Measurements from ENCODE around the gene ERBB4. TPM values are rescaled to one million over a fixed set of nuclear protein-coding genes. Genes with fewer than 3 reads are reported as not detected.

ERBB4 gene
- total RNA-seq, 1 experiment from 2014 or later = not detected

- Mint-ChIP-seq H3K4me3 (ENCODE audit: unreplicated experiment) (no peak overlapping the region), H3K4me1 (ENCODE audit: insufficient read depth, unreplicated experiment) (no peaks in the 10 kb centered on the region), H3K9me3 (ENCODE audit: unreplicated experiment) (no peaks in the 10 kb centered on the region), H3K27ac (ENCODE audit: low read depth, unreplicated experiment) (no peak overlapping the region), H3K27me3 (ENCODE audit: insufficient read depth, unreplicated experiment) (peaks cover 66% of the 10 kb centered on the region), H3K36me3 (ENCODE audit: insufficient read depth, unreplicated experiment) (no peaks in the 10 kb centered on the region)
- ChIA-PET CTCF (no interaction called here), POLR2A (no interaction called here)
- no peak for DNase-seq (ENCODE audit: unreplicated experiment)
- intact Hi-C loops (cut with micrococcal nuclease) = loop anchor here (5.0 kb wide), 1 partner anchor 1089 kb away; no protein-coding TSS in a partner anchor
- TF ChIP-seq CTCF (IDR thresholded peaks at IDR 0.05; ENCODE audit: unreplicated experiment) = no peak
- BruUV-seq (replicated peaks) = no TSS peak
These were observed 8.1 kb upstream of the ERBB4 start for GRCh38 chr2:212546669-212547068.

GRCh38 chr2:212540341-212540740 is 1.7 kb upstream of the ERBB4 start:
- Mint-ChIP-seq H3K36me3 (ENCODE audit: insufficient read depth, unreplicated experiment) (no peaks in the 10 kb centered on the region), H3K27ac (ENCODE audit: low read depth, unreplicated experiment) (no peak overlapping the region), H3K9me3 (ENCODE audit: unreplicated experiment) (no peaks in the 10 kb centered on the region), H3K4me1 (ENCODE audit: insufficient read depth, unreplicated experiment) (peaks cover 12% of the 10 kb centered on the region), H3K4me3 (ENCODE audit: unreplicated experiment) (no peak overlapping the region), H3K27me3 (ENCODE audit: insufficient read depth, unreplicated experiment) (peaks cover 100% of the 10 kb centered on the region)
- no TSS peak for BruUV-seq (replicated peaks)
- intact Hi-C loops (cut with micrococcal nuclease) = no loop called here
- TF ChIP-seq CTCF (IDR thresholded peaks at IDR 0.05; ENCODE audit: unreplicated experiment) = no peak
- ChIA-PET CTCF (interaction anchor here (0.5 to 0.7 kb wide), 4 partner anchors 102 to 1901 kb away, joined by 3 to 4 read pairs (median 3); no protein-coding TSS in a partner anchor), POLR2A (interaction anchor here (0.6 kb wide), 1 partner anchor 290 kb away, joined by 3 read pairs; no protein-coding TSS in a partner anchor)
- no peak for DNase-seq (ENCODE audit: unreplicated experiment)

- H3K27ac Mint-ChIP-seq (ENCODE audit: low read depth, unreplicated experiment) = no peak overlapping the region
- DNase-seq (ENCODE audit: unreplicated experiment) = peak; percentile 36
- CTCF ChIA-PET = interaction anchor here (0.6 to 0.8 kb wide), 3 partner anchors 183 to 1902 kb away, joined by 3 to 4 read pairs (median 3); no protein-coding TSS in a partner anchor
- H3K27me3 Mint-ChIP-seq (ENCODE audit: insufficient read depth, unreplicated experiment) = peaks cover 97% of the 10 kb centered on the region
- no peak for TF ChIP-seq CTCF (IDR thresholded peaks at IDR 0.05; ENCODE audit: unreplicated experiment)
- no peaks in the 10 kb centered on the region for H3K36me3 Mint-ChIP-seq (ENCODE audit: insufficient read depth, unreplicated experiment)
- H3K4me3 Mint-ChIP-seq (ENCODE audit: unreplicated experiment) = peak overlapping the region; percentile 70
- no TSS peak for BruUV-seq (replicated peaks)
- POLR2A ChIA-PET = no interaction called here
- intact Hi-C loops (cut with micrococcal nuclease) = no loop called here
- H3K4me1 Mint-ChIP-seq (ENCODE audit: insufficient read depth, unreplicated experiment) = peaks cover 12% of the 10 kb centered on the region
- no peaks in the 10 kb centered on the region for H3K9me3 Mint-ChIP-seq (ENCODE audit: unreplicated experiment)
These were observed 674 bp upstream of the ERBB4 start for GRCh38 chr2:212539072-212539880.

- no peak overlapping the region for H3K27ac Mint-ChIP-seq (ENCODE audit: low read depth, unreplicated experiment)
- ChIA-PET CTCF (interaction anchor here (1.0 kb wide), 1 partner anchor 14 kb away, joined by 3 read pairs; no protein-coding TSS in a partner anchor), POLR2A (no interaction called here)
- intact Hi-C loops (cut with micrococcal nuclease) = no loop called here
- no peaks in the 10 kb centered on the region for H3K9me3 Mint-ChIP-seq (ENCODE audit: unreplicated experiment)
- peak overlapping the region; percentile 70 for H3K4me3 Mint-ChIP-seq (ENCODE audit: unreplicated experiment)
- H3K4me1 Mint-ChIP-seq (ENCODE audit: insufficient read depth, unreplicated experiment) = peaks cover 12% of the 10 kb centered on the region
- H3K27me3 Mint-ChIP-seq (ENCODE audit: insufficient read depth, unreplicated experiment) = peaks cover 91% of the 10 kb centered on the region
- H3K36me3 Mint-ChIP-seq (ENCODE audit: insufficient read depth, unreplicated experiment) = no peaks in the 10 kb centered on the region
- BruUV-seq (replicated peaks) = no TSS peak
- TF ChIP-seq CTCF (IDR thresholded peaks at IDR 0.05; ENCODE audit: unreplicated experiment) = no peak
- no peak for DNase-seq (ENCODE audit: unreplicated experiment)
These were observed 787 bp downstream of the ERBB4 start for GRCh38 chr2:212537726-212538304.
